Activated CD4-positive, alpha-beta T cell treated with anti-CD3 and anti-CD28 coated beads, Interleukin-10, Interleukin-2, amounts not matched to agents 100 ng/mL and 50 ng/mL, durations not matched to agents 16 hours and 8 hours (primary cell): Measurements from ENCODE around the gene TMEM212.
"Not testable (repeated sequence)": the region's sequence is repeated elsewhere in the genome, so short reads cannot be mapped to it uniquely, and the experiment has no call there.

Source experiments
- DNase-seq: peaks from one replicate; pipeline ENCODE4 v3.0.0-alpha.2; 2020

TMEM212 gene

DNA sequence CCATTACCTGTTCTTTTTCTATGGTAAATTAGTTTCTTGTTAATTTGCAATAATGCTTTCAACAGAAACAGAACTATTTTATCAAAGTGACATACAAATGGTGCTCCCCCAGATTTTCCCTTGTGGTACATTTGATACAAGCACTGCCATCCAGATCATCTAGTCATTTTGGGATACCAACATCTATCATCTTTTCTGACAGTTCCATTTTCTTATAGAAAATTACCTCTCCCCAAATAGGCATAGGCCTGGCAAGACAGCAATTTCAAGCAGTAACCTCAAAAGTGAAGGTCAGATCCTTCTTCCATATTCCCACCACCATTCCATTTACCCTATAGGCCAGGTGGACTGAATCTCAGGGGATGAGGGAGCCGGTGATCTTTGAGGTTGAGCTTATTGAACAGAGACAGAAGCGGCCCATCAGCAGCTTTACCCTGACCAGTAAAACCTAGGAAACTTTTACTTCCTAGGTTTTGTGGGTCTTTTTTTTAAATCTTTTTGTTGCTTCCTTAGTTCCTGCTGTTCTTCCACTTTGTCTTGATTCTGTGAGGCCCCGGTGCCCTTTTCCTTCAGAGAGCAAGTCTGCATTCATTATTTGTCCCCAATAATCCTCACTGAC is 29.8 kb upstream of the TMEM212 start:
- DNase-seq, result no peak

DNA sequence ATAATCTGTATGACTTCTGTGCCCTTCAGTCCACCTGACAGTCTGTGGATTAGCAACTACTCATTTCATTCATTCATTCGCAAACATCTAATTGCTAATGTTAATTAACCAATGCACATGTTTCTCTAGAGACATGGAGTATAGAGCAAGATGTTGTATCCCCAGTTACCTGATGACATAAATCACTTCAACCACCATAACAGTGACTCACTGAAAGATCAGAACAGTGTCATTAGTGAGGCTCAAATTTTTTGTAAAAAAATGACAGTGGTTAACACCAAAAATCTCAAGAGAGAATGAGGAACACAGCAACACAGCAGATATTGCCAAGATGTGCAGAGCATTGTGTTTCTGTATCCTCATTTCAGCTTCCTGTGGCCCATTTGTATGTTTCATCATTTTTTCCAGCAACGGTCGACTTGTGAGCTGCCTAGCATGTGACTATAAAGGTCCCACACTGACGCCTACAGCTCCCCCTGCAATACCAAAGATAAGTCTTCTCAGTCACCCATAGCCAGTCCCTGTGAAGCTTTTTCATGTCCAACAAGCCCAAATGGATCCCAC is 29.2 kb upstream of the TMEM212 start:
- DNase-seq, result peak; percentile 81

GRCh38 chr3:171814662-171815061 is 28.5 kb upstream of the TMEM212 start:
- DNase-seq, result not testable (repeated sequence)

- no peak for DNase-seq
These were observed 27.1 kb upstream of the TMEM212 start for GRCh38 chr3:171815973-171816595.

DNA sequence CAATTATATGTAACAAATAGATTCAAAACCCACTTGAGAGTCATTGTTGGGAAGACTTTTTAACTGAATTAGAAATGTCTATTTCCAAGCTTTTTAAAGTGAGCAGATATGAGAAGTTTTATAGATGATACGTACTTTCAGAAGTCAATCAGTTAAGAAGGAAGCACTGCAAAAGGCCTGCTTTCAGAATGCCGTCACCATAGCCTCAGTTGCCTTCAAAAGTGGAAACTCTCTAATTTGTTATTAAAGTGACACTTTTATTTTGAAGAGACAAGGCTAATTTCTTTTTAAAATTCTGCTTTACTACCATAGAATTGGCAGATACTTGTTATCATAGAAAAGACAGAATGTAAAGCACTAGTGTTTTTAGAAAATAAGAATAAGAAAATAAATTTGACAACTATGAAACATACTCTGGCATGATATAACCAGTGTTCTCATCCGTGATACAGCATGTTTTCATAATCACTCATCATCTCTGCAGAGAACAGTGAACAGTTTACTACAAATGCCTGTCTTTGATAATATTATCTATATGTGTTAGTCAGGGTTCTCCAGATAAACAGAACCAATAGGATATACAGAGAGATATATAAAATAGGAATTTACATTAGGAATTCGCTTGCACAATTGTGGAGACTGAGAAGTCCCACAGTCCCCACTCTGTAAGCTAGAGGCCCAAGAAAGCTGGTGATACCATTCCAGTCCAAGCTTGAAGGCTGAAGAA is 25.9 kb upstream of the TMEM212 start:
- no peak for DNase-seq

DNA sequence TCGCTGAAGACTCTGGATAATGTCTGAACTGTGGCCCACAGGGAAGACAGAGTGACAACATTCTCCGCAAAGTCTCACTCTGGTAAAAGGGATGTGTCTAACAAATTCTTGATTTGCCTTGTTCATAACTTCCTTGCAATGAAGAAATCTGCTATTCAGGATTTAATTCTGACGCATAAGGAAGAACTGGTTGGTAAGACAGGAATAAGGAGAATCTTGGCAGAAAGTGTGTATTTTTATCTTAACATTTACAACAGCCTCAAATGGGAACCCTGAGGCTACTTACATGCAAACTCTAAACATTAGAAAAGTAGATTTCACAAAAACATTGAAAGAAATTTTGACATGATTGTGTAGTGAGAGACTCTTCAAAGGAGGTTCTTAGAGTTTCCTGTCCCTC is 22.1 kb upstream of the TMEM212 start:
- DNase-seq, result no peak

DNA sequence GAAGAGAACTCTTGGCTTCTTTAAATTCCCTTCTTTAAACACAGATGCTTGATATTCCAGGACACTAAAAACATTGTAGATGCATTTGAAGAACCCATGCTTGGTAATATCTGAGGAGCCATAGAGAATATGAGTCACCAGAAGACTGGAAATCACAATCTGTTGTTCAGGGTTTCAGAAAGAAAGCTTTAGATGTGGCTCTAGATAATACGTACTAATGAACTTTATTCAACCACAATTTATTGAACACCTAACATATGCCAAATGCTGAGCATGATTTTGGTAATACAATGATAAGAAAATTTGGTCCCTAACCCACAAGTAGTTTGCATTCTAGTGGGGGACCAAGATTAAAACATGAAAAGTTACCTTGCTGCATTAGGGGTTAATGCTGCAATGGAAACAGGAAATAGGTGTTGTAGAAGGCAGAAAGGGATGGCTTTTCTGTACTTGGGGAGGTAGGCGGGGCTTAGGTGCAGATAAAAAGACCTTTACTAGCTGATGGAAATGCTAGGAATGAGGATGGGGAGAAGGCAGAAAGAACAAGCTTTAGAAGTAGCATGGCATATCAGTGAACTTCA is 21.3 kb upstream of the TMEM212 start:
- DNase-seq, result no peak

- no peak for DNase-seq
These were observed 20.6 kb upstream of the TMEM212 start for GRCh38 chr3:171822431-171823106.

DNA sequence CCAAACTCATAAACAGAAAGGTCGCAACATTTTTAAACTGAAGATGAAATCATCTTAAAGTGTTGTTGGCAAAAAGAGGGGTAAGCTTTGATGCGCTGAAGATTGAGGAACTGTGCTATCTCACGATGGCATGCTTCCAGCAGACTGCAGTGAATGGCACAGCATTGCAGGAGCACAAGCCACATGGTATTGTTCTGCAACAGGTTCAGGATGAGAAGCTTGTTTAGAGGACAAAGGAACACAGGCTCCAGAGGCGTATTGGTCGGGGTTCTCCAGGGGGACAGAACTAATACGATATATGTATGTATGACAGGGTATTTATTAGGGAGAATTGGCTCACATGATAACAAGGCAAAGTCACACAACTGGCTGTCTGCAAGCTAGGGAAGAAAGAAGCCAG is 19.0 kb upstream of the TMEM212 start:
- DNase-seq, result no peak

DNA sequence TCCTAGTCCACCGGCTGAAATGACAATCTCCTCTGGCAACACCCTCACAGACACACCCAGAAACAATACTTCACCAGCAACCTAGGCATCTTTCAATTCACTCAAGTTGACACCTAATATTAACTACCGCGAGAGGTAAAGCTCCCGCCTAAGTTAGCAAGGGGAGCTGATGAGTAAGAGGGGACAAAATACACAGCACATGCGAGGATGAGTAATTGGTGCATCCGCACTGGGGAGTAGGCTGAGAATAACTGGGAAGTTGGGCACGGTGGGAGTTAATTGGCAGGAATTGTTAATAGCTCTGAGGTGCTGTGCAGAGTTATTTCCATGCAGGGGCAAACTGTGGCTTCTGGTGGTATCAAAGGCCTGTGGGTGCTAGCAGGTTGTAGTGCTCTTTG is 18.3 kb upstream of the TMEM212 start:
- DNase-seq, result no peak

GRCh38 chr3:171825222-171825828 is 17.8 kb upstream of the TMEM212 start:
- no peak for DNase-seq

DNA sequence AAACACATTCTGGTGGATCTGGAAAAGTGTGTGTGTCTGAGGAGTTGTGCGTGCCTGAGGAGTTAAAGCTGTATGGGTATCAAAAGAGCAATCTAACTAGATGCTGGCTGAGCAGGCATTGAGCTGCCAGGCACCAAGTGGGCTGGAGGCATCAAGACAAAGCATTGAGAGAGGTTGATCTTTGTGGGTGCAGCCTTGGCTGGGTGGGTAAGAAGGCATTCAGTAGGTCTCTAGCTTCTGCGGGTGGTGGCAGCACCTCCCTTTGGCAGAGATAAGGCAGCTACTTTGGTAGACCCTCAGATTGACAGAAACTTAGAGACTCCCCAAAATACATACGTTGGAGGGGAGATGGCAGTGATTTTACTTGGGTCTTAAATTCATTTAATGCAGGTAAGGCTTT is 15.8 kb upstream of the TMEM212 start:
- no peak for DNase-seq

DNA sequence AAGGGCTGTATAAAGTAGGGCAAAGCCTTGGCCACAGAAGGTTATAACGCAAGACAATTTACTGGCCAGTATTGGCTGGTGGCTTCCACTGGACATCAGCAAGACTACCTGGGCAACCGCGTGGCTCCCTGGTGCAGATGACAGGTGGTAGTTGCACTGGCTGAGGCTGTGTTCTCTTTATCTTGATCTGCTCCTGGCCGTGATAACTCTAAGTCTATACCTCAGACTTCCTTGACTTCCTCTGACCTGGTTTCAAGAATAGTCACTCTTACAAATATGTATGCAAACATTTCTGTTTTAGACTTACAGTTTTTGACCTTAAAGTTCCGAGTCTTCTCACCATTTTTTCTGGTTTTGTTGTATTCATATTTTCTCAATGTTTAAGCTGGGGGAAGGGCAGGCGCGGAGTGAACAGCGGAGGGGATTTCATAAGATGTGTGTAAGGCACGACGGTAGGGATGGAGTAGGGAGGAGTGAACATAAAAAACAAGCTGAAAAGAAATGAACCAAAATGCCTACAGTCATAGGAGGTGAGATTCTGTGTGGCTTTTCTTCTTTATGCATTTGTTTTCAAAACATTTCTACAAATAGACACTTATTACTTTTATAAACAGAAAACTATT is 15.2 kb upstream of the TMEM212 start:
- DNase-seq, result peak; percentile 25

DNA sequence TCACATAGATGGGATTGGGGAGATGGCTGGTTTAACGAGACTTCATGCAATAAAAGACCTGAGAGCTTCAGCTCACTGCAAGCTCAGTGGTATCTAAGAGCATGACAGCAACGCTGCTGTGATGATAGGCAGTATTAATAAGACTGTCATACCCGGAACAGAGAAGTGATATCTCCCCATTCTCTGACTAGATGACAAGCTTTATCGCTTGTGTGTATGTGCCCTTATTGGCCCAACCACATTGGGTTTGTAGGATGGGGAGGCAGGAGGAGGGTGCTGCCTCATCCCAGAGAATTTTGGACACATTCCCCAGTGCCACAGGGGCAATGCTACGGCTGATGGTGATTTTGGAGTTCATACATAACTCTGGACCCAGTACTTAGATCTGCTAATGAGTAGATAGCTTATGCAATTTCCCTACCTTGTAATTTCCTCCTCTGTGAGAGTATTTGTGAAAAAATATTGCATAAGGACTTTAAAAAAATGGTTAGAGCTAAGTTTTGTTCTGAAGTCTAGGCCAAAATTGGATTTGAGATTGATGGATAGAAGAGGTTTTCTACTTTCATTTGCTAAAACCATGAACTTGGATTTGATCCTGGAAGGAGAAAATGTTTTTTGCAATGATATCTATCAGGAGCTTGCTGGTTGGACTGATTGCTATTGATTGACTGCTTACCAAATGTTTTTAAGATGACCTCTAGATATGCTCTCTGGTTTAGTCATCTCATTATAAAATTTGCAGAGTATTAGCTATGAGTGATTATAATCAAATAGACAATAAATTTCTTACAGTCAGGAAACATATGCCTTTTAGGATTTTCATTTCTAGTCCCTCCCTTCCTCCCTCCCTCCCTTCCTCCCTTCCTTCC is 14.0 kb upstream of the TMEM212 start:
- DNase-seq, result no peak

DNA sequence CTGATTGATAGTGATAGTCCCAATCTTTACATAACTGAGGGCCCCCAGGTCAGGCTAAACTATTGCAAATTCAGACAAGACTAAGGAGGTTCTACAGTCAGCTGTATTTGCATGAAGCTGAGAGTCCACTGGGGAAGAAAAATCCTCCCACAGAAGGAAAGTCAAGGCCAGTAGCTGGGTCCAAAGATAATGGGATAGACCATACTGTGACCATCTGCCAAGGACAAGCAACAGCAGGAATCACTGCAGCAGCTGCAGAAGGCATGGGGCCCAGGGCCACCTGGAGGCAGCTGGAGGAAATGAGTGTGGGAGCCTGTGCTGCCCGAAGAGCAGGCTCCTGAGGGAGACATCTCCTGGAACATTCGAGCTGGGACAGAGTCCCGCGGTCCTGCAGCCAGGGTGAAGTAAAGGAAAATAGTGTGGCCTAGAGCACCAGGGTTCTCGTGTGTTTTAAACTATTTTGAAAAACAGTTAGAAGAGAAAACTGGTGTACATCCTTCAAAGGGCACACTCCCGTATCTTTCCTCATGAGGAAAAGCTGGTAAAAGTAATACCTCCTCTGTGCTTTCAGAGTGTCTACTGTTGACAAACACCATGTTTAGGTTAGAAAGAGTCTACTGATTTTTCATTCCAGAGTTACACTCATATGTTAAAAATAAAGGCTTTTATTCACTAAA is 13.2 kb upstream of the TMEM212 start:
- peak; percentile 29 for DNase-seq

DNA sequence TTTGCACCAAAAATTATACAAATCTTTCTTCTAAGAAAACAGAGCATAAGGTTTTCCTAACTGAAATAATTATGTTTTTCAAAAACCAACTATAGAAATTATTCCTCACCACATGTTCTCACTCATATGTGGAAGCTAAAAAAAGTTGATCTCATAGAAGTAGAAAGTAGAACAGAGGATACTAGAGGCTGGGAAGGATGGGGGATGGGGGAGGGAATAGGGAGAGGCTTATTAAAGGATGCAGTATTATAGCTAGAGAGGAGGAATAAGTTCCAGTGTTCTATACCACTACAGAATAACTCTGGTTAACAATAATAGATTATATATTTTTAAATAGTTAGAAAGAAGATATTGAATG is 12.7 kb upstream of the TMEM212 start:
- no peak for DNase-seq

GRCh38 chr3:171831936-171832335 is 11.2 kb upstream of the TMEM212 start:
- DNase-seq, result no peak

- no peak for DNase-seq
These were observed 10.2 kb upstream of the TMEM212 start for GRCh38 chr3:171832989-171833388.

DNA sequence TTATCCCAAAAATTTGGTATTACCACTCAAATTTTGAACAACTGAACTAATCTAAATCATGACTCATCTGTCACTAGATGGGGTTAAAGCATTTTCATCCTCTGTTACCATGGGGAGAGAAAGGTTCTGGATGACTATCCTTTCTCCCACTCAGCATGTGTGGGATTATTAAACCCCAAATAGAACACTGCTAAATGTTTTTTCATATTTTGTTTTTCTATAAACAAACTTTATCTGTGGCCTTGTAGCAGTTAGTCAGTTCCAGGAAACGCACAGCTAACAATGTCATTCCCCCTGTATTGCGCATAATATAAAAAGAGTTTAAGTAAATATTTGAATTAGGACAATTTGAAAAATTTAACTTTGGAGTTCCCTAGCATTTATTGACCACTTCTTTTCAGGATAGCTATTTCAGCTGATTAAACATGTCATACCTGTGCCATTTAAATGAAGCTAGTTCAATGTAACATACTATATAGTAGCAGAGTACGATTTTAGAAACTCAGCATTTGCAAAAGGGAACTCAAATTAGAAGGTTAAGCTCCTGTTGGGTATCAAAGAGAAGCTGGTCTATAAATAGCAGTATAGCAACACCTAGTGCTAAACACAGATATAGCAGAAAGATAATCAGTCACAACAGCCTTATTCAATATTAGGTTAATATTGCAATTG is 9.2 kb upstream of the TMEM212 start:
- DNase-seq, result peak; percentile 35

DNA sequence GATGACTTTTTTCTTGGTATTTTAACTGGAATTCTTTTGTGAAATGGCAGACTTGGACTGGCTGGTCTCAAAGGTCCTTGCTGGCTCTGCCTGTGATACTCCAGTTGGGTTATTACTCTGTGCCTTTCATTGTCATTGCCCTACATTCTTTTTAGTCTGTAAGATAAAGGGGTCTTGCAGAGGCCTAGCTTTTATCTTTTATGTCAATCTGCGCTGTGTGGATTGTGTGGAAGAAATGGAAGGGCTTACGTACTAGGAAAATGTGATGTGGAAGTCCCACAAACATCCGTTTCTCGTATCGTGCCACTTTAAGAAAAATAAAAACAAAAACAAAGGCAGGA is 8.7 kb upstream of the TMEM212 start:
- DNase-seq, result no peak
